GM21360 (cell line): ENCODE results near the gene PPP4C.

Source experiments
- ATAC-seq: cut with Tn5 transposase; IDR thresholded peaks from one replicate; pipeline ENCODE4 v1.9.1; 2021; ENCODE audit warnings: mild to moderate bottlenecking, moderate library complexity; ENCODE audit not compliant: unreplicated experiment

PPP4C gene

GRCh38 chr16:30054959-30055553 is 20.7 kb upstream of the PPP4C start:
- ATAC-seq, result no peak

GRCh38 chr16:30060346-30060745 is 15.4 kb upstream of the PPP4C start:
- no peak for ATAC-seq

DNA sequence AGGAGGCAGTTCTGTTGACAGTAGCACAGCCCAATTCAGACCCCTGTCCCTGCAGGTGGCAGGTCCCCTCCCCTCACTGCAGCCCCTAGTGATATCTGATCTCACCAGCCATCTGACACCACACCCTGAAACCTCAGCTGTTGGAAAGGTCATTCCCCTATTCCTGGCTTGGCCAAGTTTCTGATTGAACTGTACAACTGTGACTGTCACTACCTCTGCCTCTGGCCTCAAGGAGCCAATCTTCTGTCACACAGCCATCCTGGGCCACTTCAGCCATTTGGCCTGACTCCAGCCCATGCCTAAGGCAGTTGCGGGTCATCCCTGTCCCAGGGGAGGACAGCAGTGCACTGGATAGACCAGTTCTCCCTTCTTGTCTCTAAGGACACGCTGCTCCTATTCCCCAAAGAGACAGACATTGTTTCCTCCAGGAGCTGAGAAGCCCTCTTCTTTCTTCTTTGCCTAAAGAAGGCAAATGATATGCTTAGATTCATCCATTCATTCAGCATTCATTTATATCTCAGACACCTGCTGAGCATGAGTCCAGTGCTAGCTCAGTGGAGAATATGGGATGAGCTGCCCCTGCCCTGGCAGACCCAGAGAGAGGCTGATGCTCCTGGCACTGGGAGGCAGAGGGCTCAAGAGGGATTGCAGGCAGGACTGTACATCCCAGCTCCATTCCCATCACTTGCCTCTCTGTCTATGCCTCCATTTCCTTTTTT is 14.8 kb upstream of the PPP4C start:
- no peak for ATAC-seq

DNA sequence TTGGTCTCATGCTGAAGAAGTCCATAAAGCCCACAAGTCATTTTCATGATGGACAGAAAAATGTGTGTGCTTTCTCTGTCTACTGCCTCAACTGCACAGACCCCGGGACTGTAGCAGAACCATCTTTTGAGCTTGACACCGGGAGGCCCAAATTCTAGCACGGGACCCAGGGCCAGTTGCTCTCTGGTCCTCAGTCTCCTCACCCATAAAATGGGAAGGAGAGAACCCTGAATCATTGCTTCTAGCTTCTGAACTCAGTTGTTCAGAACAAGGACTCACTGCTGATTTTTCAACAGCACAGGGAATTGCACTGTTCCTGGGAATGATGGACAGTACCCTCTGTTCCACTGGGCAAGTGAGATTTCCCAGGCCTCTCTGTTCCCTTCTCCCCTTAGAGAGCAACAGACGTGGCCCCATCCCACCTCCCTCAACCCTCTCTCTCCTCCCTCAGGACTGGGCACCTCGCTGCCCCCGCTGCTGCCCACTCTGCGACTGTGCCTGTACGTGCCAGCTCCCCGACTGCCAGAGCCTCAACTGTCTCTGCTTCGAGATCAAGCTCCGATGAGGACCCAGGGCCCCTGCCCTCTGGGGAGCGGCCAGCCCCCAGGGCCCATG is 12.4 kb upstream of the PPP4C start:
- no peak for ATAC-seq

- peak; percentile 32 for ATAC-seq
Observed at GRCh38 chr16:30063893-30064728, 11.7 kb upstream of the PPP4C start.

GRCh38 chr16:30064729-30065101 is 11.1 kb upstream of the PPP4C start:
- ATAC-seq, result no peak

- ATAC-seq, result peak; percentile 66
Observed at GRCh38 chr16:30065102-30065942, 10.5 kb upstream of the PPP4C start, which contains the start of gene ALDOA. Gene ALDOA, plus strand, starts transcription at chr16:30065760. Its CDS starts 1,138 bp downstream, at chr16:30066898.

- no peak for ATAC-seq
Observed at GRCh38 chr16:30065943-30066760, 9.6 kb upstream of the PPP4C start.

GRCh38 chr16:30066761-30067583 is 8.8 kb upstream of the PPP4C start:
- no peak for ATAC-seq

DNA sequence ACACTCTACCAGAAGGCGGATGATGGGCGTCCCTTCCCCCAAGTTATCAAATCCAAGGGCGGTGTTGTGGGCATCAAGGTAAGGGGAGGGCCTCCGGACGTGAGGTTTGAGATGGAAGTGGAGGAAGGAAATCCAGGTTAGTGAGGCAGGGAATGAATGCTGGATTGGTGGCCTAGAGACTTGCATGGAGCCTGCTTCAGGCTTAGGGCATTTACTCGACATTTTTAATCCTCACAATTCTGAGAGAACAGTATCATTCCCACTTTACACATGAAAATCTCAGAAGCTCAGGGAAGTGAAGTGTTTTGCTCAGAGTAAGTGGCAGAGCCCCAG is 8.2 kb upstream of the PPP4C start:
- ATAC-seq, result no peak

- ATAC-seq, result no peak
Observed at GRCh38 chr16:30068333-30068732, 7.5 kb upstream of the PPP4C start.

GRCh38 chr16:30068750-30069610 is 6.8 kb upstream of the PPP4C start:
- ATAC-seq, result no peak

- ATAC-seq, result no peak
Observed at GRCh38 chr16:30069611-30070462, 6.0 kb upstream of the PPP4C start.

DNA sequence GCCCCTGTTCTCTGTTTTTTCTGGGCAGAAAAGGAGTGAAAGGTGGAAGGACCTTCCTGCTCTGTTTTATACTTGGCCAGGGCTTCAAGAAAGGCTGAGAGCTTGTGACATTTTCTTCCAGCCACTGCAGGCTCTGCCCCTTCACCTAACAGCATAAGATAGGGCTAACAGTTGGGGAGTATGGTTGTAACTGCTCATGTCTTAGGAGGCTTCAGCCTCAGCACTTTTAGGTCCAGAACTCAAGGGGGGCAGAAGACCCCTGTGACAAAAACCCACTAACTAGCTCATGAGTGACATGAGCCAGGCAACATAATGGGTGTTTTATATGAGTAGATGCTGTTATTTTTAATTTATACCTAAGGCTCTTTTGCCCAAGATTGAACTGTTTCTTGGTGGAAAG is 5.3 kb upstream of the PPP4C start:
- ATAC-seq, result no peak

GRCh38 chr16:30076276-30076791 is 540 bp downstream of the PPP4C start:
- no peak for ATAC-seq

- ATAC-seq, result no peak
Observed at GRCh38 chr16:30077656-30078055, 1.9 kb downstream of the PPP4C start.

DNA sequence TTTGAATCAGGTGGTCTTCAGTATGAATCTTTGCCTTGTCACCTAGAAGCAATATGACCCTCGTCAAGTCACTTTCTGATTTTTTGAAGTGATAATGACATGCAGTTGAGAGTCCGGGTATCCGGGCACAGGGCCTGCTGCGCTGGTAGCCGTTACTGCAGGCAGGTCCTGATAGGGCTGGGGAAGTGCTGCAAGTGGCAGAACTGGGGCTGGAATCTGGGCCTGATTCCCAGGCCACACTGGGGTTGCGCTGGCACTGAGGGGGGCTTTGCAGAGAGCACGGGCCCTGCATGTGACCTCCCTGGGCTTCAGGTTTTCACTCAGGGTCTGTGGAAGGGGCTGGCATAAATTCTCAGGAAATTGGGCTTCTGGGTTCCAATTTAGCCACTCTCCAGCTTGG is 3.0 kb downstream of the PPP4C start:
- no peak for ATAC-seq
